ENCODE data around the gene TKT.
A peak's percentile ranks its signal among the peaks of the same experiment; 100 is the strongest.
"Not testable (repeated sequence)": the region's sequence is repeated elsewhere in the genome, so short reads cannot be mapped to it uniquely, and the experiment has no call there.

TKT gene, protein sequence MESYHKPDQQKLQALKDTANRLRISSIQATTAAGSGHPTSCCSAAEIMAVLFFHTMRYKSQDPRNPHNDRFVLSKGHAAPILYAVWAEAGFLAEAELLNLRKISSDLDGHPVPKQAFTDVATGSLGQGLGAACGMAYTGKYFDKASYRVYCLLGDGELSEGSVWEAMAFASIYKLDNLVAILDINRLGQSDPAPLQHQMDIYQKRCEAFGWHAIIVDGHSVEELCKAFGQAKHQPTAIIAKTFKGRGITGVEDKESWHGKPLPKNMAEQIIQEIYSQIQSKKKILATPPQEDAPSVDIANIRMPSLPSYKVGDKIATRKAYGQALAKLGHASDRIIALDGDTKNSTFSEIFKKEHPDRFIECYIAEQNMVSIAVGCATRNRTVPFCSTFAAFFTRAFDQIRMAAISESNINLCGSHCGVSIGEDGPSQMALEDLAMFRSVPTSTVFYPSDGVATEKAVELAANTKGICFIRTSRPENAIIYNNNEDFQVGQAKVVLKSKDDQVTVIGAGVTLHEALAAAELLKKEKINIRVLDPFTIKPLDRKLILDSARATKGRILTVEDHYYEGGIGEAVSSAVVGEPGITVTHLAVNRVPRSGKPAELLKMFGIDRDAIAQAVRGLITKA

GRCh38 chr3:53255775-53256703 lies at the start of gene TKT:
Gene TKT (minus strand): TSS chr3:53256022. CDS start chr3:53255942, 80 bp downstream.
- DNase-seq: peak; percentile 50

DNA sequence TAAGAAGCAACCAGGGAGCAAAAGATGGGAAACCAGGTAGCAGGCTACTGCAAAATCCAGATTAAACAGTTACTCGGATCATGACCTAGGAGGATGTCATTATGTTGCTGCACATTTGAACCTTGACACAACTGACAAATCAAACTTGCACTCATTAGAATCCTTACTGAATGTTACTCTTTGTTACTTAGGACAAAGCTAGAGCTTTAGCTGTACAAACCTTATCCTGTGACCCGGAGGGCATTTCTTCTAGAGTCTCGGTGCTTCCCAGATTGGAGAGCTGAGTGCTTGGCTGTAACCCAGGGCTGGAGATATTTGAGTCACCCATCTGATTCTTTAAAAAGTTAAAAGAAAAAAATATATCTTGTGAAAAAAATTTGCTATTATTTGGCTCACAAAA lies 48.1 kb upstream of the TKT start:
- no peak for DNase-seq

DNA sequence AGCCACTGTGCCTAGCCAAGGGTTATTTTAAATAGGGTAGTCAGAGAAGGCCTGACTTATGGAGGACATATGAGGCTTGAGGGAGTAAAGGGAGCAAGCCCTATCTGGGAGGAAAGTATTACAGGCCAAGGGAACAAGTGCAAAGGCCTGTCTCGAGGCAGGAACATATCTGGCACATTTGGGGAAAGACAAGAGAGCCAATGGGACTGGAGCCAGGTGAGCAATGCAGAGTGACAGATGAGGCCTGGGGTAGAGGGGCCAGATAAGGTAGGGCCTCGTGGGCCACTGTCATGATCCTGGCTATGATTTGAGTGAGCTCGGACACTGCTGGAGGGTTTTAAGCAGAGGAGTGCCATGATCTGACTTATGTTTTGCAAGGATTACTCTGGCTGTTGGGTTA lies 47.7 kb upstream of the TKT start:
- DNase-seq: no peak

GRCh38 chr3:53300826-53301225 lies 45.0 kb upstream of the TKT start:
- DNase-seq: no peak

GRCh38 chr3:53299611-53300023 lies 43.8 kb upstream of the TKT start:
- DNase-seq: peak; percentile 11

GRCh38 chr3:53295410-53295809 lies 39.6 kb upstream of the TKT start:
- DNase-seq: no peak

- DNase-seq: no peak
These were observed 38.0 kb upstream of the TKT start for GRCh38 chr3:53293867-53294266.

- DNase-seq: no peak
These were observed 32.4 kb upstream of the TKT start for GRCh38 chr3:53288214-53288613.

DNA sequence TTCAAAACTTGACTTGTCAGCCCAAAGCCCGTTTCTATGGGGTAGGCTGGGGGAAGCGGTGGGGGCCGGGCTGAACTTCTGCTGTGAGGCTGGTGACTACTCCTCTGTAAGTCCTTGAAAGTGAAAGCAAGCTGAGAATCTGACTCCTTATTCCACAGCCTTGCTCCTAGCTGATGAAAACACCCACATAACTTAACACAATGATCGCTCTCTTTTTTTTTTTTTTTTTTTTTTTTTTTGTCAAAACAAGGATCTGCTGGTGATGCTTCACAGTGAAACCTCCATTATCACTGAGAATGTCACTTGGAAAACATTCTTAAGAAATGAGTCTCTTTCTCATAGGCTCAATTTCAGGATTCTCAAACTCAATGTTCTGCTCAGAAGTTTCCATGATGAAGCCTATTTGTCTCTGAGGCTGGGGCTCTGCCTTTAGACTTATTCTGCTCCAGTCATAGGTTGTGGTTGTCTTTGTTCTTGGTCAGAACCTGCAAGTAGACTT lies 31.4 kb upstream of the TKT start:
- no peak for DNase-seq

GRCh38 chr3:53286727-53287126 lies 30.9 kb upstream of the TKT start:
- DNase-seq: no peak

GRCh38 chr3:53282581-53282980 lies 26.8 kb upstream of the TKT start:
- DNase-seq: no peak

- DNase-seq: no peak
These were observed 22.8 kb upstream of the TKT start for GRCh38 chr3:53278667-53279066.

DNA sequence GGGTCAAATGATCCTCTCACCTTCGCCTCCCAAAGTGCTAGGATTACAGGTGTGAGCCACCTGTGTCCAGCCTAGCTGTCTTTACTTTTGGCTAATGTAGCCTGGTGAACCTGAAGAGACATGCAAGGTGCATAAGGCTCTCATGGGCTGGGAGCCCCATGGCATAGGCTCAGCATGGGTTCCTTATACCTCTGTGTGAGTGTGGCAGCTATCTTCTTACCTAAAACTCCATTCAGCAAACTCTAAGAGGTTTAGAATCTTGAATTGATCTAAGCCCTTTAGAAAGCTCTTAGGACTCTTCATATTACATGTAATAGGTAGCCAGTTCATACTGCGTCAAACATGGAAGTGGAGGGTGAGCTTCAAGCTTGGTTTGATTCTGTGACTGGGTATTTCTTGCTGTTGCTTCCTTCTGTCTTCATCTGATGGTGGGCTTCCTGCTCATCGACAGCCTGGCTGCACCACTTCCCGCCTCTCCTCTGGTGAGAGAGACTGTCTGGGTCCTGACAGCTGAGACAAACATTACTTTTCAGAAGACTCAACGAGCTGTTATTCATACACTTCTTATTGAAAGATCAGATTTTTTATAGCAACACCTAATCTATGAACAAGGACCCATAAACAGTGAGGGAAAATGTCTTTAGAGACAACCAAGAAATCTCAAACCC lies 19.2 kb upstream of the TKT start:
- no peak for DNase-seq

GRCh38 chr3:53273146-53273670 lies 17.4 kb upstream of the TKT start:
- DNase-seq: no peak

GRCh38 chr3:53269888-53270880 lies 14.4 kb upstream of the TKT start:
- DNase-seq: peak; percentile 86

- DNase-seq: not testable (repeated sequence)
These were observed 13.4 kb upstream of the TKT start for GRCh38 chr3:53269193-53269592.

DNA sequence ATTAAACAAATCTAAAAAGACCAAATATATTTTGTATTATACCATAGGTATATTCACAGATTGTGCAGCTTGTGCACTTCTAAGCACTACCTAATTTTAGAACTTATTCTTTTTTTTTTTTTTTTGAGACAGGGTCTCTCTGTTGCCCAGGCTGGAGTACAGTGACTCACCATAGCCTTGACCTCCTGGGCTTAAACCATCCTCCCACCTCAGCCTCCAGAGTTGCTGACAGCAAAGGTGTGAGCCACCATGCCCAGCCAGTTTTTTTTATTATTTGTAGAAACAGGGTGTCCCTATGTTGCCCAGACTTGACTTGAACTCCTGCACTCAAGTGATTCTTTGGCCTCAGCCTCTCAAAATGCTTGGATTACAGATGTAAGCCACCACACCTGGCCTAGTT lies 11.9 kb upstream of the TKT start:
- no peak for DNase-seq

- no peak for DNase-seq
These were observed 8.9 kb upstream of the TKT start for GRCh38 chr3:53264718-53265117.

DNA sequence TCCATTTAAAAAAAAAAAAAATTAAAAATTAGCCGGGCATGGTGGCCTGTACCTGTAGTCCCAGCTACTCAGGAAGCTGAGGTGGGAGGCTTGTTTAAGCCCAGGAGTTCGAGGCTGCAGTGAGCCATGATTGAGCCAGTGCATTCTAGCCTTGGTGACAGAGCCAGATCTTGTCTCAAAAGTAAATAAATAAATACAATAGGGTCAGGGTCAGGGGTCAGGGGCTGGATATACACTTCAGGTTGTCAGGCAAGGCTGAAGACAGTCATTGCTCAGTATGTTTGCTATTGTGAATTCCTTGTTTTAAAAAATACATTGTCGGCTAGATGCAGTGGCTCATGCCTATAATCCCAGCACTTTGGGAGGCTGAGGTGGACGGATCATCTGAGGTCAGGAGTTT lies 8.1 kb upstream of the TKT start:
- DNase-seq: no peak

DNA sequence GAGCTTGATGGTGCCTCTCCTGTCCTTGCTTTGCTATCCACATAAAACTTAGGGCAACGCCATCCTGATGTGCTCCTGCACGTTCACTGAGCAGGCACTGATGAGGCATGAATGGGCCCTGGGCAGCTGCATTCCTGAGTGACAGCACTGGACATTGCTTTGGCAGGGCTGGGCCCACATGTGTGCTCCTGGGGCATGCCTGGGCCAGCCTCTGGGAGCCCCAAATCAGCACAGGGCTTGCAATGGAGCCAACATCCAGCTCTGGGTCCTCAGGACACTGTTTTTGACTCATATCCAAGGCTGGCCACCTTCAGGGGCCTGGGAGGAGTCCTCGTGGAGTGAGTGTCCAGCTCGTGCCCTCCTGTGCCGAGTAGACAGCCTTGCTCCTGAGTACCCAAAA lies 5.9 kb upstream of the TKT start:
- DNase-seq: no peak

GRCh38 chr3:53260286-53260785 lies 4.5 kb upstream of the TKT start:
- DNase-seq: no peak
